Measurements from ENCODE around the gene HDAC4.

The HDAC4 gene

DNA sequence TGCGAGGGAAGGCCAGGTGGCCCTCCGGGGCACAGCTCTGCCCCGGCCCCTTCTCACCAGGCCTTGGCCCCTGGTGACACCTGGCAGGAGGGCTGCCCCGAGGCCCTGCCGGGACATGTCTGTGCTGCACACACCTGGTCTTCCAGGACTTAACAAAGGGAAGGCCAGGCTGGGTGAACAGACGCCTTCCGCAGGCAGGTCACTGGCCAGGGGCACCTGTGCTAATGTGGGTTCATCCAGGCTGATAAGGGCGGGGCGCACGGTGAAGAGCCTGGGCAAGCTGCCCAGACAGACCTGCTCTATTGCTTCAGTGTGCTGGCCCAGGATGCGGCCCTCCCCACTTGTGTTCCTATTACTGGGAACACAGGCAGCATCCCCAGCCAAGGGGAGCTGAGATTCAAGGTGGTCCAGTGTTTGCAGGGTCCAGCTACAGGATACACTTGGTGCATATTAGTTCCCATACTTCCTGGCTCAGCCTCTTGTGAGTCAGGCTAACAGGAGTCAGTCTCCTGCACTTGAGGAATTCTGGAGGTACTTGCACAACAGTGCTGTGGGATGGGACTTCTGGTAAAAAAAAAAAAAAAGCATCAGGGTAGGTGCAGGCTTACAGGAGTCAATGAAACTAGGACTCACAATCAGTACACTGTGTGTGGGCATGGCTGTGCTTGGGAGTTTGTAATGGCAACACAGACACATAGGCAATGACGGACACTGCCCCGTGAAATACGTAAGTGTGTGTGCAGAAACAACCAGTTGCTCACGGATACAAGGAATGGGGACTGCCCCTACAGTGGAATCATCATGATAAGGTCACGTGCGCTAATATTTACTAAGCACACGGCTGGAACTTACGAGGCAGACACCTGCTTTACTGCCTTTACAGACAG lies 291.5 kb downstream of the HDAC4 start:
- Histone ChIP-seq H3K79me2 (ENCODE audit: insufficient read depth, low read length) (no peaks in the 10 kb centered on the region), H4K20me1 (ENCODE audit: insufficient read depth, low read length) (no peaks in the 10 kb centered on the region), H3K27me3 (ENCODE audit: insufficient read depth, low read length) (no peaks in the 10 kb centered on the region), H2AFZ (ENCODE audit: low read length) (no peak overlapping the region), H3K9me3 (ENCODE audit: low read length) (no peaks in the 10 kb centered on the region), H3K9me2 (ENCODE audit: low read depth, low read length) (no peaks in the 10 kb centered on the region), H3F3A (ENCODE audit: insufficient read depth, low read length) (no peaks in the 10 kb centered on the region), H3K36me3 (ENCODE audit: insufficient read depth, low read length) (no peaks in the 10 kb centered on the region), H3K27ac (ENCODE audit: low read depth, low read length, poor library complexity, severe bottlenecking) (no peak overlapping the region), H3K4me3 (ENCODE audit: low read depth, low read length, poor library complexity, severe bottlenecking) (no peak overlapping the region), H3K9ac (ENCODE audit: low read length) (no peak overlapping the region), H3K4me2 (ENCODE audit: low read length) (no peak overlapping the region), H3K4me1 (ENCODE audit: insufficient read depth, low read length, severe bottlenecking) (no peaks in the 10 kb centered on the region)
- no peak for TF ChIP-seq EZH2 (IDR thresholded peaks at IDR 0.05; ENCODE audit: borderline replicate concordance, low read length)
- TF ChIP-seq, protein P1, sequence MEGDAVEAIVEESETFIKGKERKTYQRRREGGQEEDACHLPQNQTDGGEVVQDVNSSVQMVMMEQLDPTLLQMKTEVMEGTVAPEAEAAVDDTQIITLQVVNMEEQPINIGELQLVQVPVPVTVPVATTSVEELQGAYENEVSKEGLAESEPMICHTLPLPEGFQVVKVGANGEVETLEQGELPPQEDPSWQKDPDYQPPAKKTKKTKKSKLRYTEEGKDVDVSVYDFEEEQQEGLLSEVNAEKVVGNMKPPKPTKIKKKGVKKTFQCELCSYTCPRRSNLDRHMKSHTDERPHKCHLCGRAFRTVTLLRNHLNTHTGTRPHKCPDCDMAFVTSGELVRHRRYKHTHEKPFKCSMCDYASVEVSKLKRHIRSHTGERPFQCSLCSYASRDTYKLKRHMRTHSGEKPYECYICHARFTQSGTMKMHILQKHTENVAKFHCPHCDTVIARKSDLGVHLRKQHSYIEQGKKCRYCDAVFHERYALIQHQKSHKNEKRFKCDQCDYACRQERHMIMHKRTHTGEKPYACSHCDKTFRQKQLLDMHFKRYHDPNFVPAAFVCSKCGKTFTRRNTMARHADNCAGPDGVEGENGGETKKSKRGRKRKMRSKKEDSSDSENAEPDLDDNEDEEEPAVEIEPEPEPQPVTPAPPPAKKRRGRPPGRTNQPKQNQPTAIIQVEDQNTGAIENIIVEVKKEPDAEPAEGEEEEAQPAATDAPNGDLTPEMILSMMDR (IDR thresholded peaks at IDR 0.05; ENCODE audit: low read length): no peak

DNA sequence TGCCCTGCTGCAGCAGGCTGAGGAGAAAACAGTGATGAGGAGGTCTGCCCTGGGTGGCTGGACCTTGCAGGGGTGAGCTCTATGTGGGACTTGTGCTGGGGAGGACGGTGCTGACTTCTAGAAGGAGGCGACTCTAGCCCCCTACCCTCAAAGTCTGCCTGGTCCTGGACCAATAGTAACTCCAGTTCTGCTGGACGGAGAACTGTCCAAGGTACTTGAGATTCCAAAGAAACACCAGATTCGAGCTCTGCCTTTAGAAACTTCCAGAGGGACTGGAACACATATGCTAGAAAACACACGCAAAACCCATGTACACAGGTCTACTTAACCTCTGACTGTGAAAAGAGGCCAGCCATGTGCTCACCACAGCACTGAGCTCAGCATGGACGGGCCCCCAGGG lies 292.4 kb downstream of the HDAC4 start:
- no peaks in the 10 kb centered on the region for H3K27me3 ChIP-seq (ENCODE audit: insufficient read depth, low read length)
- H3K4me1 ChIP-seq (ENCODE audit: insufficient read depth, low read length, severe bottlenecking): no peaks in the 10 kb centered on the region
- no peak overlapping the region for H2AFZ ChIP-seq (ENCODE audit: low read length)
- H3K9me3 ChIP-seq (ENCODE audit: low read length): no peaks in the 10 kb centered on the region
- H3K79me2 ChIP-seq (ENCODE audit: insufficient read depth, low read length): no peaks in the 10 kb centered on the region
- no peaks in the 10 kb centered on the region for H3K9me2 ChIP-seq (ENCODE audit: low read depth, low read length)
- H3K4me3 ChIP-seq (ENCODE audit: low read depth, low read length, poor library complexity, severe bottlenecking): no peak overlapping the region
- no peak for TF ChIP-seq EZH2 (IDR thresholded peaks at IDR 0.05; ENCODE audit: borderline replicate concordance, low read length)
- TF ChIP-seq, protein P1 (IDR thresholded peaks at IDR 0.05; ENCODE audit: low read length): no peak
- no peak overlapping the region for H3K9ac ChIP-seq (ENCODE audit: low read length)
- no peaks in the 10 kb centered on the region for H3K36me3 ChIP-seq (ENCODE audit: insufficient read depth, low read length)
- no peak overlapping the region for H3K27ac ChIP-seq (ENCODE audit: low read depth, low read length, poor library complexity, severe bottlenecking)
- H3F3A ChIP-seq (ENCODE audit: insufficient read depth, low read length): no peaks in the 10 kb centered on the region
- no peaks in the 10 kb centered on the region for H4K20me1 ChIP-seq (ENCODE audit: insufficient read depth, low read length)
- H3K4me2 ChIP-seq (ENCODE audit: low read length): no peak overlapping the region

DNA sequence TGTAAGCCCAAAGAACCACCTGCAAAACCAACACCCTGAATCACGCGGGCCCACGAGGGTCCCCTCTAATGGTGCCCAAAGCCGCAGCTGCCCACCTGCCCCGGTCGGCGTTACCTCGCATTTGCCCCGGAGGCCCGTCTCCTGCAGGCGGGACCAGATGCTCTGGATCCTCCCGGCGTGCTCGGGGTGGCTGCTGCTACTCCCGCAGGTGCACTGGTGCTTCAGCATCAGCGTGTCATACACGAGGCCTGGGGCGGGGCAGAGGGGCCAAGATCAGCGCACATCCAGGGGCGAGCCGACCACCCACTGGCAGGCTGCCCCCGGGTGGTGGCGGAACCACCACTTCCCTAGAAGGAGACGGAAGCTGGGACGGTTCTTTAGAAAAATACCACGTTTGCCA lies 292.9 kb downstream of the HDAC4 start:
- H2AFZ ChIP-seq (ENCODE audit: low read length): no peak overlapping the region
- H3F3A ChIP-seq (ENCODE audit: insufficient read depth, low read length): no peaks in the 10 kb centered on the region
- no peak overlapping the region for H3K27ac ChIP-seq (ENCODE audit: low read depth, low read length, poor library complexity, severe bottlenecking)
- no peak overlapping the region for H3K9ac ChIP-seq (ENCODE audit: low read length)
- no peak overlapping the region for H3K4me3 ChIP-seq (ENCODE audit: low read depth, low read length, poor library complexity, severe bottlenecking)
- no peaks in the 10 kb centered on the region for H3K36me3 ChIP-seq (ENCODE audit: insufficient read depth, low read length)
- TF ChIP-seq, protein P1 (IDR thresholded peaks at IDR 0.05; ENCODE audit: low read length): no peak
- no peak for TF ChIP-seq EZH2 (IDR thresholded peaks at IDR 0.05; ENCODE audit: borderline replicate concordance, low read length)
- no peaks in the 10 kb centered on the region for H3K79me2 ChIP-seq (ENCODE audit: insufficient read depth, low read length)
- H3K27me3 ChIP-seq (ENCODE audit: insufficient read depth, low read length): no peaks in the 10 kb centered on the region
- no peaks in the 10 kb centered on the region for H4K20me1 ChIP-seq (ENCODE audit: insufficient read depth, low read length)
- H3K4me2 ChIP-seq (ENCODE audit: low read length): no peak overlapping the region
- H3K9me2 ChIP-seq (ENCODE audit: low read depth, low read length): no peaks in the 10 kb centered on the region
- H3K9me3 ChIP-seq (ENCODE audit: low read length): no peaks in the 10 kb centered on the region
- no peaks in the 10 kb centered on the region for H3K4me1 ChIP-seq (ENCODE audit: insufficient read depth, low read length, severe bottlenecking)
